T-cell (primary cell): ENCODE results near the gene SLBP. TPM values are rescaled to one million over a fixed set of nuclear protein-coding genes. Genes with fewer than 3 reads are reported as not detected.

ENCODE experiments used
- ATAC-seq, 4 experiments: fragments of 200-7000 bp in 3 of 4; fragments of 150-1000 bp in 1 of 4; cut with Tn5 transposase; replicated peaks in 1 of 4; 1 replicate in 3 of 4; 2 replicates in 1 of 4; pipeline ENCODE4 v1.10.0; 2021; ENCODE audit warnings: moderate library complexity in 3 of 4, mild to moderate bottlenecking in 2 of 4, moderate number of reproducible peaks in 1 of 4
- CTCF ChIA-PET, 2 donors: fragments of 300-600 bp; sonication (Branson Sonifier 250); formaldehyde crosslinking; loops; one replicate each; lab custom pipeline; 2022; ENCODE audit warnings: antibody characterized with exemption in 2 of 2; lab: Charles Lee
- POLR2A ChIA-PET, 2 donors: fragments of 300-600 bp; sonication (Branson Sonifier 250); formaldehyde crosslinking; loops; one replicate each; lab custom pipeline; 2022; ENCODE audit warnings: antibody characterized with exemption in 2 of 2; lab: Charles Lee
- DNase-seq, 35 experiments: peaks; one replicate each; pipeline versions ENCODE4 v3.0.0 to v3.0.0-alpha.2; 2013 to 2023
- H3K27ac ChIP-seq: one replicate; pipeline ENCODE4 v1.5.1; 2013; ENCODE audit warnings: low read length
- H3K27me3 ChIP-seq, 2 experiments: replicated peaks in 1 of 2; 1 replicate in 1 of 2; 2 replicates in 1 of 2; pipeline versions ENCODE4 v1.6.1 to v1.7.0; 2013; ENCODE audit warnings: low read length in 1 of 2, mixed read lengths in 1 of 2; ENCODE audit not compliant: control insufficient read depth in 2 of 2, insufficient read depth in 2 of 2; ENCODE audit errors: extremely low read depth in 1 of 2
- H3K36me3 ChIP-seq, 2 donors: 1 replicate in 1 of 2; 2 replicates in 1 of 2; pipeline versions ENCODE4 v1.6.1 to v1.7.0; 2013; ENCODE audit warnings: low read length in 1 of 2; ENCODE audit not compliant: control insufficient read depth in 2 of 2, insufficient read depth in 1 of 2; ENCODE audit errors: extremely low read depth in 1 of 2
- H3K4me1 ChIP-seq, 2 experiments: 1 replicate in 1 of 2; 2 replicates in 1 of 2; pipeline versions ENCODE4 v1.6.1 to v1.7.0; 2013; ENCODE audit warnings: low read length in 2 of 2, mixed read lengths in 1 of 2; ENCODE audit not compliant: insufficient read depth in 2 of 2, control insufficient read depth in 1 of 2; ENCODE audit errors: extremely low read depth in 1 of 2
- H3K4me3 ChIP-seq, 2 donors: 1 replicate in 1 of 2; 2 replicates in 1 of 2; pipeline versions ENCODE4 v1.5.1 to v1.7.0; 2013; ENCODE audit warnings: mild to moderate bottlenecking in 2 of 2, low read length in 1 of 2, moderate library complexity in 1 of 2; ENCODE audit not compliant: control insufficient read depth in 1 of 2; ENCODE audit errors: extremely low read depth in 1 of 2
- H3K9me3 ChIP-seq: 2 replicates; pipeline ENCODE4 v1.7.0; 2013
- H3K27ac Mint-ChIP-seq, 2 donors: one replicate each; pipeline ENCODE4 v1.8.0; 2020 to 2021; ENCODE audit warnings: mild to moderate bottlenecking in 2 of 2, mixed read lengths in 2 of 2
- H3K27me3 Mint-ChIP-seq, 2 donors: one replicate each; pipeline ENCODE4 v1.8.0; 2021 to 2022; ENCODE audit warnings: mixed read lengths in 2 of 2
- H3K36me3 Mint-ChIP-seq: one replicate; pipeline ENCODE4 v1.8.0; 2021; ENCODE audit warnings: mixed read lengths
- H3K4me1 Mint-ChIP-seq, 3 donors: one replicate each; pipeline ENCODE4 v1.8.0; 2020 to 2022; ENCODE audit warnings: mixed read lengths in 3 of 3, mild to moderate bottlenecking in 1 of 3
- H3K4me3 Mint-ChIP-seq, 3 donors: one replicate each; pipeline ENCODE4 v1.8.0; 2020 to 2022; ENCODE audit warnings: mild to moderate bottlenecking in 3 of 3, mixed read lengths in 3 of 3, moderate library complexity in 3 of 3
- H3K9me3 Mint-ChIP-seq, 3 donors: one replicate each; pipeline ENCODE4 v1.8.0; 2020 to 2022; ENCODE audit warnings: mixed read lengths in 3 of 3
- WGBS: methylation state at CpG from one replicate; pipeline ENCODE4 v1.1.5; 2013; ENCODE audit warnings: missing lambda C conversion rate; ENCODE audit not compliant: insufficient coverage; 5-methylcytosine and 5-hydroxymethylcytosine counted together
- total RNA-seq, 35 experiments: library from RNA in 6 of 35; stranded (reverse) in 6 of 35; fragments of 120-200 nt in 1 of 35; gene quantifications; one replicate each; pipeline versions ENCODE4 v1.2.1 to v1.2.4 and lab custom pipeline; 2013 to 2026

SLBP gene
- total RNA-seq, 5 donors from 2014 or later (not counting 1 experiment from before 2014, with no cell fraction given), result 30.1 to 42.3 (median 36.1) TPM

DNA sequence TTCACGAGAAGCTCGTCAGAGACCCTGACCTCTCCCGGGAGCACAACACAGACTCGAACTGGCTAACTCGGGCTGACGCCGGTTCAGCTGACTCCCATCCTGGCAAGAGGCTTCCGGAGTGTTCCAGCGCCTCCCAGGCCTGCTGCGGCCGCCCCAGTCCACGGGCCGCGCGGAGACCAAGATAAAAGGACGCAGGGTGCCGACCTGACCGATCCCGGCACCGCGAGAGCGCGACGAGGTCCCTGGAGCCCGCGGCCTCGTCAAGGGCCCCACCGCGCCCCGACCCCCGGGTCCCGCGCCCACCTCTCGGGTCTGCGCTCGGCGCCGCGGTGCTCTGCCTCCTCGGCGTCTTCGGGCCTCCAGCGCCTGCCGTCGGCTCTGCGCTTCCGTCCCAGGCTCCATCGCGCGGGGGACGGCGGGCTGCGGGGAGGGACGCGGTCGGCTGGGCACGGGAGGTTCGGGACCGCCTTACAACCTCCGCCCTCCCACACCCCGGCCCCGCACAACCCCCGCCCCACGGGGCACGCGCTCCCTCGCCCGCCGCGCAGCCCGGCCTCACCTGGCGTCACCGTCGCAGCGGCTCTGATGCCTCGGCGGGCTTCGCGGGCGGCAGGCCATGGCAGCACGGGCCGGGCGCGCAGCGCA, 426 bp downstream of the SLBP start:
- peaks cover 14% of the 10 kb centered on the region for H3K36me3 Mint-ChIP-seq
- H3K27me3 Mint-ChIP-seq, result no peaks in the 10 kb centered on the region
- ChIA-PET CTCF (interaction anchor here in 1 of 2 donors (1.3 to 1.6 kb wide), 3 partner anchors 9 to 18 kb away, joined by 5 to 14 read pairs (median 8); partner anchors contain the start of genes TACC3 and TMEM129), POLR2A (interaction anchor here (0.5 to 1.0 kb wide), 7 partner anchors 8 to 75 kb away, joined by 3 to 14 read pairs (median 4); partner anchors contain the start of genes TMEM129 (in 2 of the 2) and TACC3 (in 1 of the 2))
- peak in 9 of 35 experiments; percentile 9 to 53 (median 25) for DNase-seq
- H3K36me3 ChIP-seq, result peaks cover 1 to 3% of the 10 kb centered on the region in 2 donors
- peak; percentile 29 to 43 (median 38) for ATAC-seq
- no peaks in the 10 kb centered on the region for H3K27me3 ChIP-seq
- peak overlapping the region; percentile 80 to 90 for H3K4me3 ChIP-seq
- H3K9me3 Mint-ChIP-seq, result no peaks in the 10 kb centered on the region
- peak overlapping the region; percentile 87 to 96 (median 93) for H3K4me3 Mint-ChIP-seq
- WGBS, result 1% methylated on average over 83 of the region's 85 CpGs
- no peaks in the 10 kb centered on the region for H3K9me3 ChIP-seq
- H3K27ac ChIP-seq, result peak overlapping the region; percentile 73
- peak overlapping the region; percentile 90 to 93 for H3K27ac Mint-ChIP-seq
- H3K4me1 Mint-ChIP-seq, result peaks cover 49 to 71% (median 65%) of the 10 kb centered on the region in 3 donors
- H3K4me1 ChIP-seq, result peaks cover 14 to 60% of the 10 kb centered on the region in 2 experiments

DNA sequence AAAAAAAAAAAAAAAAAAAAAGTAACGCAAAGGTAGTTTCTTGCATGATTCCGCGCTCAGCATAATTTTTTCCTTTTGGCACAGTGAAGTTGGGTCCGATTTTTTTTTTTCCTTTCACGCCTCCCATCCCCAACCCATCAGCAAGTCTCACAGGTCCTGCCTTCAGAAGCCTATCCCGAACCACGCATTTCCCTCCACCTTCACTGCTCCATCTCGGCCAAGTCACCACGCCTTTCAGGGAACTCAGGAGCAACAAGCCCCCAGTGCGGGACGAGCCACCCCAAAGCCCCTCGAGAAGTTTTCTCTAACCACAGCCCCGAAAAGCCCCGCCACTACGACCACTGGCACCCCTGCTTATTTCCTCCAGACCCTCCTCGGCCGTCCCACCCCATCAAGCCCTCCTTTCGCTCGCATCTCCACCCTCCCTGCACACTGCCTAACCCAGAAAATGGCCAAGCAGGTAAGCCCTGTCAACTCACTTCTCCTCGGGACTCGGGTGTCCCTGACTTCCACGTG, 1.0 kb downstream of the SLBP start:
- ATAC-seq (no peak), DNase-seq (no peak)
- CTCF ChIA-PET, result interaction anchor here in 1 of 2 donors (1.3 to 1.5 kb wide), 2 partner anchors 10 to 18 kb away, joined by 8 to 14 read pairs; partner anchors contain the start of genes TACC3 and TMEM129
- Mint-ChIP-seq H3K9me3 (no peaks in the 10 kb centered on the region), H3K27ac (peak overlapping the region; percentile 90 to 93), H3K4me1 (peaks cover 49 to 74% (median 67%) of the 10 kb centered on the region in 3 donors), H3K27me3 (no peaks in the 10 kb centered on the region), H3K4me3 (peak overlapping the region; percentile 87 to 96 (median 93)), H3K36me3 (peaks cover 18% of the 10 kb centered on the region)
- H3K9me3 ChIP-seq, result no peaks in the 10 kb centered on the region
- peaks cover 4 to 6% of the 10 kb centered on the region in 2 donors for H3K36me3 ChIP-seq
- peak overlapping the region; percentile 80 to 90 for H3K4me3 ChIP-seq
- peak overlapping the region; percentile 73 for H3K27ac ChIP-seq
- peaks cover 14 to 60% of the 10 kb centered on the region in 2 experiments for H3K4me1 ChIP-seq
- no peaks in the 10 kb centered on the region for H3K27me3 ChIP-seq
- whole genome bisulfite sequencing, result 5% methylated on average over 19 of the region's 22 CpGs
- POLR2A ChIA-PET, result interaction anchor here in 1 of 2 donors (0.9 kb wide), 1 partner anchor 12 kb away, joined by 4 read pairs; no protein-coding TSS in a partner anchor

DNA sequence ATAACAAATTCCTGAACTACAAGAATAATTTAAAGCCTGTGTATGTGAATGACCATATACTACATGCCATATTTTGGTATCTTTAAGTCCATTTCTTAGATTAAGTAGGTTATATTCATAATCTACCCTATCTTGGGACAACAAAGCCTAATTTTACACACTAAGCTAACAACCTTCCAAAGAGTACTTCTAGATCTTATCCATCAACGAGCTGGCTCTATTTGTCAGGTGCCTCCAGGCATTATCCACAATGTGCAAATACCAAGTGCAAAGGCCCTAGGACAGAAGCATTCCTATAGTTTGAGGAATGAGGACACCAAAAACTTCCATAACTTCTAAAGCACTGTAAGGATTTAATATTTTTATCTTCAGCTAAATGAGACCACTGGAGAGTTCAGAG, 3.5 kb downstream of the SLBP start:
- peaks cover 24% of the 10 kb centered on the region for H3K36me3 Mint-ChIP-seq

DNA sequence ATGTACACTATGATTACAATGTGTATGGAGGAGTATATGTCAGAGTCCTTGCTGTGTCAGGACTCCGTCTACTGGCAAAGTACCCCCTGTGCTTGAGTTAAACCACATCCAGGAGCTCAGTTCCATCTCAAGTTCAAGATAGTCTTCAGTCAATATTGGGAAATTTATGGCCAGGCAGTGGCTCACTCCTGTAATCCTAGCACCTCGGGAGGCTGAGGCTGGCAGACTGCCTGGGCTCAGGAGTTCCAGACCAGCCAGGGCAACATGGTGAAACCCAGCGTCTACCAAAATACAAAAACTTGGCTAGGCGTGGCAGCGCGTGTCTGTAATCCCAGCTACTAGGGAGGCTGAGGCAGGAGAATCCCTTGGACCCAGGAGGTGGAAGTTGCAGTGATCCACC, 5.8 kb downstream of the SLBP start:
- H3K36me3 ChIP-seq, result peaks cover 5 to 33% of the 10 kb centered on the region in 2 donors
- Mint-ChIP-seq H3K4me1 (peaks cover 47 to 70% (median 60%) of the 10 kb centered on the region in 3 donors), H3K27ac (no peak overlapping the region), H3K4me3 (no peak overlapping the region), H3K27me3 (no peaks in the 10 kb centered on the region), H3K36me3 (peaks cover 34% of the 10 kb centered on the region), H3K9me3 (no peaks in the 10 kb centered on the region)
- H3K27ac ChIP-seq, result no peak overlapping the region
- peaks cover 6 to 29% of the 10 kb centered on the region in 2 experiments for H3K4me1 ChIP-seq
- H3K27me3 ChIP-seq, result no peaks in the 10 kb centered on the region
- ChIA-PET CTCF (interaction anchor here in 1 of 2 donors (0.6 to 1.0 kb wide), 2 partner anchors 15 to 20 kb away, joined by 3 to 5 read pairs; partner anchors contain the start of genes TACC3 and TMEM129), POLR2A (no interaction called here)
- ATAC-seq, result no peak
- H3K4me3 ChIP-seq, result no peak overlapping the region
- no peak for DNase-seq
- H3K9me3 ChIP-seq, result no peaks in the 10 kb centered on the region
- 96% methylated on average over 6 of the region's 6 CpGs for WGBS

More for the DNA sequence above, 3.5 kb downstream of the SLBP start:
- no CpG with 5 or more reads among the region's 1 CpG for WGBS
- H3K4me3 Mint-ChIP-seq, result peak overlapping the region in 2 of 3 donors; percentile 7 to 27
- CTCF ChIA-PET, result interaction anchor here (0.6 to 2.9 kb wide), 4 partner anchors 10 to 15 kb away, joined by 3 to 22 read pairs (median 6); no protein-coding TSS in a partner anchor
- Histone ChIP-seq H3K4me3 (no peak overlapping the region), H3K9me3 (no peaks in the 10 kb centered on the region), H3K27me3 (no peaks in the 10 kb centered on the region), H3K27ac (no peak overlapping the region), H3K36me3 (peaks cover 5 to 17% of the 10 kb centered on the region in 2 donors), H3K4me1 (peaks cover 11 to 39% of the 10 kb centered on the region in 2 experiments)
- DNase-seq, result no peak
- no peaks in the 10 kb centered on the region for H3K9me3 Mint-ChIP-seq
- ATAC-seq, result no peak
- peak overlapping the region in 1 of 2 donors; percentile 63 for H3K27ac Mint-ChIP-seq
- H3K4me1 Mint-ChIP-seq, result peaks cover 53 to 68% (median 58%) of the 10 kb centered on the region in 3 donors
- POLR2A ChIA-PET, result interaction anchor here in 1 of 2 donors (0.6 kb wide), 1 partner anchor 35 kb away, joined by 3 read pairs; no protein-coding TSS in a partner anchor
- H3K27me3 Mint-ChIP-seq, result no peaks in the 10 kb centered on the region

DNA sequence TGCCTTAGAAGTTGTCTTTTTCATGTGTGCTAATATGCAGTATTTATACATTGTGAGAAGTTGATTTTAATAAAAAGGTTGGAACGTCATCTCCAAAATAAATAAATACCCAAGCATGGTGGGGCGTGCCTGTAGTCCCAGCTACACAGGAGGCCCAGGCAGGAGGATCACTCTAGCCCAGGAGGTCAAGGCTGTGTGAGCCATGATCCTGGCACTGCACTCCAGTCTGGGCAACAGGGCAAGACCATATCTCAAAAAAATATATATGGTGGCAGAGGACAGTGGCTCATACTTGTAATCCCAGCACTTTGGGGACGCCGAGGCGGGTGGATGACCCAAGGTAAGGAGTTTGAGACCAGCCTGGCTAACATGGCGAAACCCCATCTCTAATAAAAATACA, 6.4 kb downstream of the SLBP start:
- H3K36me3 ChIP-seq, result peaks cover 5 to 39% of the 10 kb centered on the region in 2 donors
- Mint-ChIP-seq H3K4me1 (peaks cover 40 to 64% (median 55%) of the 10 kb centered on the region in 3 donors), H3K27me3 (no peaks in the 10 kb centered on the region), H3K9me3 (no peaks in the 10 kb centered on the region), H3K4me3 (no peak overlapping the region), H3K27ac (no peak overlapping the region), H3K36me3 (peaks cover 34% of the 10 kb centered on the region)
- DNase-seq (no peak), ATAC-seq (no peak)
- no peaks in the 10 kb centered on the region for H3K27me3 ChIP-seq
- H3K4me3 ChIP-seq, result no peak overlapping the region
- POLR2A ChIA-PET, result no interaction called here
- no CpG with 5 or more reads among the region's 6 CpGs for WGBS
- H3K9me3 ChIP-seq, result no peaks in the 10 kb centered on the region
- peaks cover 0 to 23% of the 10 kb centered on the region in 2 experiments for H3K4me1 ChIP-seq
- H3K27ac ChIP-seq, result no peak overlapping the region
- CTCF ChIA-PET, result interaction anchor here in 1 of 2 donors (0.6 to 1.0 kb wide), 2 partner anchors 15 to 21 kb away, joined by 3 to 5 read pairs; partner anchors contain the start of genes TACC3 and TMEM129

DNA sequence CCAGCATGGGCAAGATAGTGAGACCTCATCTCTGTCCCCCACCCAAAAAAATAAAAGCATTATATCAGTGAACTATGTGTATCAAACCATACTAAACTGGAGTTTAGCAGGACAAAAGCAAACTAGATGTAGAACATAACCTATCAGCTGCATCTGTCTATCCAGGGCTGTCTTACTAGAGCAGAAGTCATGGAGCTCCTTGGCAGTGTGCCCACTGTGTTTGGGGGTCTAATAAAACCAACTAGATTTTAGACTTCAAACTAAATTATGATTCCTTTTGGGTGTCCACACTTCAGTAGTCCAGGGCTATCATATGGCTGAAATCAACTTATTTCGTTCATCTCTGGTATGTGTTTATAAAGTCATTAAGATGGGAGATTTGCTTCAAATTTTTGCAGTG, 8.3 kb downstream of the SLBP start:
- ATAC-seq (no peak), DNase-seq (no peak)
- peaks cover 5 to 54% of the 10 kb centered on the region in 2 donors for H3K36me3 ChIP-seq
- no peak overlapping the region for H3K27ac Mint-ChIP-seq
- H3K4me3 ChIP-seq, result no peak overlapping the region
- no peaks in the 10 kb centered on the region for H3K27me3 ChIP-seq
- peaks cover 0 to 8% of the 10 kb centered on the region in 2 experiments for H3K4me1 ChIP-seq
- no peaks in the 10 kb centered on the region for H3K27me3 Mint-ChIP-seq
- H3K4me3 Mint-ChIP-seq, result no peak overlapping the region
- ChIA-PET POLR2A (no interaction called here), CTCF (interaction anchor here in 1 of 2 donors (1.6 kb wide), 1 partner anchor 11 kb away, joined by 11 read pairs; no protein-coding TSS in a partner anchor)
- H3K36me3 Mint-ChIP-seq, result peaks cover 36% of the 10 kb centered on the region
- no peaks in the 10 kb centered on the region for H3K9me3 ChIP-seq
- H3K27ac ChIP-seq, result no peak overlapping the region
- no peaks in the 10 kb centered on the region for H3K9me3 Mint-ChIP-seq
- H3K4me1 Mint-ChIP-seq, result peaks cover 22 to 45% (median 39%) of the 10 kb centered on the region in 3 donors
- WGBS, result no CpG with 5 or more reads among the region's 1 CpG
